DND-41 (cell line): ENCODE measurements around the gene UGT3A1.

Experiments used
- ATAC-seq: fragments of 200-7000 bp; cut with Tn5 transposase; 3 replicates; pipeline ENCODE4 v1.9.1; 2021; ENCODE audit warnings: low read depth; ENCODE audit not compliant: insufficient read depth
- DNase-seq: peaks from one replicate; pipeline ENCODE4 v3.0.0-alpha.2; 2020
- H2AFZ ChIP-seq: 2 replicates; pipeline ENCODE4 v1.6.0; 2012; ENCODE audit warnings: low read depth, low read length
- H3K27ac ChIP-seq: 2 replicates; pipeline ENCODE4 v1.5.1; 2012; ENCODE audit warnings: low read length, inconsistent platforms
- H3K27me3 ChIP-seq: fragments of 200-600 bp; sonication (generic); 2 replicates; pipeline ENCODE4 v1.6.0; 2012; ENCODE audit warnings: low read length, mild to moderate bottlenecking, inconsistent platforms; ENCODE audit not compliant: insufficient read depth, poor library complexity
- H3K36me3 ChIP-seq: 2 replicates; pipeline ENCODE4 v1.5.1; 2012; ENCODE audit warnings: low read length, inconsistent platforms; ENCODE audit not compliant: insufficient read depth
- H3K4me1 ChIP-seq: 2 replicates; pipeline ENCODE4 v1.5.1; 2012; ENCODE audit warnings: mild to moderate bottlenecking, low read length; ENCODE audit not compliant: insufficient read depth
- H3K4me2 ChIP-seq: 2 replicates; pipeline ENCODE4 v1.6.0; 2012; ENCODE audit warnings: mild to moderate bottlenecking, moderate library complexity, low read length, inconsistent platforms; ENCODE audit not compliant: insufficient read depth
- H3K4me3 ChIP-seq, 2 experiments: fragments of 200-600 bp in 1 of 2; shearing (Covaris generic) in 1 of 2; 2 replicates each; pipeline ENCODE4 v1.5.1; 2012 to 2016; ENCODE audit warnings: inconsistent platforms in 2 of 2, low read length in 2 of 2, mild to moderate bottlenecking in 2 of 2, low read depth in 1 of 2, moderate library complexity in 1 of 2
- H3K79me2 ChIP-seq: 2 replicates; pipeline ENCODE4 v1.6.0; 2012; ENCODE audit warnings: low read length, inconsistent platforms; ENCODE audit not compliant: insufficient read depth
- H3K9ac ChIP-seq: 2 replicates; pipeline ENCODE4 v1.6.0; 2012; ENCODE audit warnings: low read depth, mild to moderate bottlenecking, inconsistent platforms, low read length, moderate library complexity
- H3K9me3 ChIP-seq: 2 replicates; pipeline ENCODE4 v1.5.1; 2012; ENCODE audit warnings: low read length, moderate library complexity, mild to moderate bottlenecking, inconsistent platforms; ENCODE audit not compliant: insufficient read depth, severe bottlenecking
- H4K20me1 ChIP-seq: 2 replicates; pipeline ENCODE4 v1.6.0; 2012; ENCODE audit warnings: low read length; ENCODE audit not compliant: insufficient read depth
- CTCF ChIP-seq: IDR thresholded peaks from 2 replicates; pipeline ENCODE4 v1.5.1; 2012; ENCODE audit warnings: borderline replicate concordance, low read length, moderate library complexity, mild to moderate bottlenecking; ENCODE audit not compliant: poor library complexity, severe bottlenecking; ENCODE audit errors: extremely low read depth
- EZH2 ChIP-seq: IDR thresholded peaks from 3 replicates; pipeline ENCODE4 v1.6.1; 2012; ENCODE audit warnings: borderline replicate concordance, low read depth, mild to moderate bottlenecking, moderate library complexity, low read length, inconsistent platforms; ENCODE audit not compliant: severe bottlenecking

The UGT3A1 gene

GRCh38 chr5:35924122-35924949, 66.9 kb downstream of the UGT3A1 start:
- Histone ChIP-seq H2AFZ (peak overlapping the region; percentile 27), H3K9ac (peak overlapping the region; percentile 59), H4K20me1 (no peaks in the 10 kb centered on the region), H3K9me3 (peaks cover 8% of the 10 kb centered on the region), H3K4me2 (peak overlapping the region; percentile 63), H3K27ac (peak overlapping the region; percentile 86), H3K4me1 (peaks cover 71% of the 10 kb centered on the region), H3K27me3 (no peaks in the 10 kb centered on the region), H3K36me3 (peaks cover 3% of the 10 kb centered on the region; the same call in 1 of the 2 replicates), H3K4me3 (peak overlapping the region in 1 of 2 experiments; percentile 32; a peak in 2 of 4 replicates), H3K79me2 (peaks cover 19% of the 10 kb centered on the region)
- ATAC-seq = peak; percentile 21; the same call in 2 of the 3 replicates
- no peak for TF ChIP-seq CTCF
- no peak for TF ChIP-seq EZH2
- DNase-seq = peak; percentile 52

- peaks cover 3% of the 10 kb centered on the region; the same call in 1 of the 2 replicates for H3K36me3 ChIP-seq
- H3K4me1 ChIP-seq = peaks cover 82% of the 10 kb centered on the region
- H2AFZ ChIP-seq = no peak overlapping the region
- no peak overlapping the region for H3K4me2 ChIP-seq
- ATAC-seq (no peak), DNase-seq (peak; percentile 39)
- no peaks in the 10 kb centered on the region for H4K20me1 ChIP-seq
- H3K9ac ChIP-seq = peak overlapping the region; percentile 59; the same call in 1 of the 2 replicates
- peaks cover 19% of the 10 kb centered on the region for H3K79me2 ChIP-seq
- no peaks in the 10 kb centered on the region for H3K27me3 ChIP-seq
- H3K4me3 ChIP-seq = no peak overlapping the region
- peaks cover 8% of the 10 kb centered on the region for H3K9me3 ChIP-seq
- H3K27ac ChIP-seq = peak overlapping the region; percentile 86
- TF ChIP-seq CTCF = peak; percentile 57
- TF ChIP-seq EZH2 = no peak
Observed at GRCh38 chr5:35922468-35922867, 68.7 kb downstream of the UGT3A1 start.

GRCh38 chr5:35921930-35922329, 69.3 kb downstream of the UGT3A1 start:
- H2AFZ ChIP-seq = no peak overlapping the region
- H3K9me3 ChIP-seq = peaks cover 8% of the 10 kb centered on the region
- H3K27me3 ChIP-seq = no peaks in the 10 kb centered on the region
- DNase-seq = peak; percentile 58
- peak overlapping the region; percentile 86 for H3K27ac ChIP-seq
- no peak for ATAC-seq
- H3K4me2 ChIP-seq = no peak overlapping the region
- H3K4me1 ChIP-seq = peaks cover 82% of the 10 kb centered on the region
- H3K4me3 ChIP-seq = no peak overlapping the region
- peaks cover 19% of the 10 kb centered on the region for H3K79me2 ChIP-seq
- TF ChIP-seq EZH2 = no peak
- TF ChIP-seq CTCF = peak; percentile 50
- peaks cover 3% of the 10 kb centered on the region; the same call in 1 of the 2 replicates for H3K36me3 ChIP-seq
- no peak overlapping the region; the same call in 1 of the 2 replicates for H3K9ac ChIP-seq
- H4K20me1 ChIP-seq = no peaks in the 10 kb centered on the region
